Fibroblast of the aortic adventitia (primary cell): ENCODE results near the gene SEC14L6. TPM values are rescaled to one million over a fixed set of nuclear protein-coding genes. Genes with fewer than 3 reads are reported as not detected.

Experiments used
- DNase-seq: peaks from one replicate; pipeline ENCODE4 v3.0.0-alpha.2; 2010; ENCODE audit warnings: low read depth
- H3K4me3 ChIP-seq: 2 replicates; pipeline ENCODE4 v1.5.1; 2011; ENCODE audit warnings: low read depth, mild to moderate bottlenecking, control low read depth, low read length, moderate library complexity
- CTCF ChIP-seq: IDR thresholded peaks from 2 replicates; pipeline ENCODE4 v1.5.1; 2011; ENCODE audit warnings: mild to moderate bottlenecking, low read length, control low read depth, inconsistent platforms; ENCODE audit not compliant: insufficient read depth
- total RNA-seq: library from RNA; depleted of rRNA; stranded (reverse); fragments of >200 nt; gene quantifications from 2 replicates; pipeline ENCODE4 v1.2.3, GENCODE V29; 2012; ENCODE audit warnings: low replicate concordance

SEC14L6 gene
- total RNA-seq, 1 donor = 0.09 TPM

- no peak for TF ChIP-seq CTCF
- no peak overlapping the region for H3K4me3 ChIP-seq
- DNase-seq = no peak
Observed at GRCh38 chr22:30474121-30474520, 72.4 kb downstream of the SEC14L6 start.

GRCh38 chr22:30472994-30473720, 73.4 kb downstream of the SEC14L6 start:
- no peak for TF ChIP-seq CTCF
- no peak for DNase-seq
- H3K4me3 ChIP-seq = no peak overlapping the region

Other genes starting within 250 kb of the SEC14L6 start
- gene TBC1D10A, start 219.8 kb downstream of the SEC14L6 start, total RNA-seq = 12.9 and 24.1 TPM in 2 replicates
- gene SF3A1, start 189.8 kb downstream of the SEC14L6 start, total RNA-seq = 40.8 and 43.7 TPM in 2 replicates
- 1.2 and 2.6 TPM in 2 replicates for gene CCDC157, start 189.7 kb downstream of the SEC14L6 start, total RNA-seq
- gene RNF215, start 159.3 kb downstream of the SEC14L6 start, total RNA-seq = 9.1 and 13.0 TPM in 2 replicates
- 5.8 and 14.8 TPM in 2 replicates for gene SEC14L2, start 149.7 kb downstream of the SEC14L6 start, total RNA-seq
- gene MTFP1, start 121.0 kb downstream of the SEC14L6 start, total RNA-seq = 0.98 and 5.9 TPM in 2 replicates
- not detected in 2 replicates for gene SEC14L3, start 74.7 kb downstream of the SEC14L6 start, total RNA-seq
- gene SEC14L4, start 41.0 kb downstream of the SEC14L6 start, total RNA-seq = not detected in 2 replicates
- gene GAL3ST1, start 27.9 kb upstream of the SEC14L6 start, total RNA-seq = not detected in 2 replicates
- gene PES1, start 45.2 kb upstream of the SEC14L6 start, total RNA-seq = 54.9 and 189 TPM in 2 replicates
- 13.9 and 17.7 TPM in 2 replicates for gene TCN2, start 60.4 kb upstream of the SEC14L6 start, total RNA-seq
- 5.1 and 19.7 TPM in 2 replicates for gene SLC35E4, start 89.0 kb upstream of the SEC14L6 start, total RNA-seq
- 8.4 and 18.5 TPM in 2 replicates for gene DUSP18, start 121.1 kb upstream of the SEC14L6 start, total RNA-seq
- gene OSBP2, start 148.1 kb upstream of the SEC14L6 start, total RNA-seq = 1.3 and 11.1 TPM in 2 replicates